Measurements from ENCODE around the gene DMD.
A peak's percentile ranks its signal among the peaks of the same experiment; 100 is the strongest.

The DMD gene

GRCh38 chrX:31819455-31819854 lies 1391.9 kb downstream of the DMD start:
- Histone ChIP-seq H3K27ac (peak overlapping the region in 1 of 2 donors; percentile 16), H3K4me3 (no peak overlapping the region)
- no peak for DNase-seq (ENCODE audit: low spot score)
- no peak for TF ChIP-seq CTCF (IDR thresholded peaks at IDR 0.05)

GRCh38 chrX:31811106-31811505 lies 1400.2 kb downstream of the DMD start:
- no peak for DNase-seq (ENCODE audit: low spot score)
- no peak overlapping the region for H3K4me3 ChIP-seq
- TF ChIP-seq CTCF (IDR thresholded peaks at IDR 0.05): no peak
- no peak overlapping the region for H3K27ac ChIP-seq

- H3K4me3 ChIP-seq: no peak overlapping the region
- TF ChIP-seq CTCF (IDR thresholded peaks at IDR 0.05): no peak
- no peak for DNase-seq (ENCODE audit: low spot score)
- no peak overlapping the region for H3K27ac ChIP-seq
These were observed 1403.0 kb downstream of the DMD start for GRCh38 chrX:31808357-31808756.

- Histone ChIP-seq H3K4me3 (no peak overlapping the region), H3K27ac (no peak overlapping the region)
- no peak for DNase-seq (ENCODE audit: low spot score)
- no peak for TF ChIP-seq CTCF (IDR thresholded peaks at IDR 0.05)
These were observed 1404.2 kb downstream of the DMD start for GRCh38 chrX:31807165-31807564.

GRCh38 chrX:31805781-31806180 lies 1405.6 kb downstream of the DMD start:
- TF ChIP-seq CTCF (IDR thresholded peaks at IDR 0.05): no peak
- H3K27ac ChIP-seq: no peak overlapping the region
- DNase-seq (ENCODE audit: low spot score): no peak
- no peak overlapping the region for H3K4me3 ChIP-seq

GRCh38 chrX:31800219-31800618 lies 1411.1 kb downstream of the DMD start:
- Histone ChIP-seq H3K27ac (no peak overlapping the region), H3K4me3 (no peak overlapping the region)
- DNase-seq (ENCODE audit: low spot score): no peak
- TF ChIP-seq CTCF (IDR thresholded peaks at IDR 0.05): no peak

GRCh38 chrX:31796624-31797023 lies 1414.7 kb downstream of the DMD start:
- Histone ChIP-seq H3K27ac (no peak overlapping the region), H3K4me3 (no peak overlapping the region)
- no peak for TF ChIP-seq CTCF (IDR thresholded peaks at IDR 0.05)

More at GRCh38 chrX:31796624-31797023, 1414.7 kb downstream of the DMD start:
- DNase-seq (ENCODE audit: low spot score): no peak
